Activated naive CD4-positive, alpha-beta T cell treated with anti-CD3 and anti-CD28 coated beads, Interleukin-2, amount 10 ng/mL, durations not matched to agents 7 days and 5 days (primary cell): ENCODE results near the gene OLFM2.
"Not testable (repeated sequence)": the region's sequence is repeated elsewhere in the genome, so short reads cannot be mapped to it uniquely, and the experiment has no call there.

ENCODE experiments used
- CTCF ChIA-PET: fragments of 350-600 bp; sonication (Branson Sonifier 250); formaldehyde crosslinking; loops from one replicate; lab custom pipeline; 2021; ENCODE audit warnings: antibody characterized with exemption; lab: Charles Lee
- DNase-seq: peaks from one replicate; pipeline ENCODE4 v3.0.0-alpha.2; 2020
- H3K27ac Mint-ChIP-seq: one replicate; pipeline ENCODE4 v1.8.0; 2021; ENCODE audit warnings: mild to moderate bottlenecking, moderate library complexity, mixed read lengths
- H3K27me3 Mint-ChIP-seq: one replicate; pipeline ENCODE4 v1.8.0; 2021; ENCODE audit warnings: mild to moderate bottlenecking, mixed read lengths
- H3K36me3 Mint-ChIP-seq: one replicate; pipeline ENCODE4 v1.8.0; 2021; ENCODE audit warnings: mixed read lengths
- H3K4me1 Mint-ChIP-seq: one replicate; pipeline ENCODE4 v1.8.0; 2021; ENCODE audit warnings: mixed read lengths
- H3K4me3 Mint-ChIP-seq: one replicate; pipeline ENCODE4 v1.8.0; 2021; ENCODE audit warnings: mild to moderate bottlenecking, moderate library complexity, mixed read lengths
- H3K9me3 Mint-ChIP-seq: one replicate; pipeline ENCODE4 v1.8.0; 2021; ENCODE audit warnings: mixed read lengths

OLFM2 gene

DNA sequence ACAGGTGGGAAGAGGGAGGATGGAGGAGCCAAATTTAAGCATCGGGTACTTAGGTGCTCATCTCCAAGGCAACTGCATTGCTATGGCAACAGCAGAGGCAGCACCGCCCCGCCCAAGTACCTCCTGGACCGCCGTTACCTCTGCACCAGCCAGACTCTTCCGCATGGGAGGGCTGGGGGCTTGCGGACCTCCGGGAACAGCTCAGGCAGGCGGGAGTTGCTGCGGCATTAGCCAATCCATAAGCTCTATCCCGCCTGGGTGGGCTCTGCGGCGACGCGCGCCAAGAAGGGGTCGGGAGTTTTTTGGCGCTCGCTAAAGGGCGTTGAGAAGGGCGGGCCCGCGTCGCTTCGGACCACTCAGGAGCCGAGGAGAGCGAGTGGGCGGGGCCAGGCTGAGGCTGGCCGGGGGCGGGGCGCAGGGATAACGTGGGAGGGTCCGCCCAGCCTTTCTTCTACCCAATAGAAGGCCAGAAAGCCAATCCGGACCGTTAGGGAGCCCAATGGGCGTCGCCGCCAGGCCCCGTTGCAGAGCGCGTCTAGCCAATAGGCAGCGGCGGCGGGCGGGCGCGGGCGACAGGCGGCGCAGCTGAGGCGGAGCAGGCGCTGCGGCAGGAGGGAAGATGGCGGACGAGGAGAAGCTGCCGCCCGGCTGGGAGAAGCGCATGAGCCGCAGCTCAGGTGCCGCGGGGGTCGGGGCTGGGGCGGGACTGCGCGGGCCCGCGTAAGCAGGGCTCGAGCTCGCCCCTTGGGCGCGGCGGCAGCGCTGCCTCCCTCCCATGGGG, 101.4 kb downstream of the OLFM2 start, which contains the start of gene PIN1:
Gene PIN1 (plus strand): TSS at position 593 of the 781 bp plus-strand sequence. CDS start 27 bp downstream, at position 620.
- CTCF ChIA-PET, result interaction anchor here (0.6 to 1.2 kb wide), 3 partner anchors 23 to 209 kb away, joined by 3 read pairs; no protein-coding TSS in a partner anchor
- Mint-ChIP-seq H3K36me3 (peaks cover 25% of the 10 kb centered on the region), H3K4me3 (peak within 1 kb of the TSS; percentile 92), H3K4me1 (peaks cover 34% of the 10 kb centered on the region), H3K27ac (peak within 1 kb of the TSS; percentile 90), H3K9me3 (no peaks in the 10 kb centered on the region), H3K27me3 (no peaks in the 10 kb centered on the region)
- peak; percentile 99 for DNase-seq

DNA sequence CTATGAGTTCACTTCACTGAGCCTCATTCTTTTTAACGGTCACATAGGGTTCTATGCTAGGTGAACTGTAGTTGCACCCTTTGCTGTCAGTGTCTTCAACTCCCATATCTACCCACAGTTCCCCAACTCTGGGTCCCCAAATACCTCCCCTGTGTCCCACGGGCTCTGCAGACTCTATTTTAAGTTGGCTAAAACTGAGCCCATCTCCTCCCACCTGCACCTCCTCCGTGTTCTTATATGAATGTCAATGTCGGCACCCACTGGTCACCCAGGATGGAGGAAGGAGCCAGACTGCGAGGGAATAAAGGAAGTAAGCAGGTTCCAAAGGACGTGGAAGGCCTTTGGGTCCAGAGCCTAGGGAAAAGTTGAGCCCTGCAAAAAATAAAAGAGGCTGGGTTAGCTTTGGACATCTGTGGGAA, 102.0 kb downstream of the OLFM2 start:
- CTCF ChIA-PET, result interaction anchor here (0.6 to 1.2 kb wide), 2 partner anchors 23 to 208 kb away, joined by 3 read pairs; no protein-coding TSS in a partner anchor
- Mint-ChIP-seq H3K27me3 (no peaks in the 10 kb centered on the region), H3K27ac (peak overlapping the region; percentile 90), H3K36me3 (peaks cover 25% of the 10 kb centered on the region), H3K9me3 (no peaks in the 10 kb centered on the region), H3K4me1 (peaks cover 39% of the 10 kb centered on the region), H3K4me3 (peak overlapping the region; percentile 92)
- no peak for DNase-seq

DNA sequence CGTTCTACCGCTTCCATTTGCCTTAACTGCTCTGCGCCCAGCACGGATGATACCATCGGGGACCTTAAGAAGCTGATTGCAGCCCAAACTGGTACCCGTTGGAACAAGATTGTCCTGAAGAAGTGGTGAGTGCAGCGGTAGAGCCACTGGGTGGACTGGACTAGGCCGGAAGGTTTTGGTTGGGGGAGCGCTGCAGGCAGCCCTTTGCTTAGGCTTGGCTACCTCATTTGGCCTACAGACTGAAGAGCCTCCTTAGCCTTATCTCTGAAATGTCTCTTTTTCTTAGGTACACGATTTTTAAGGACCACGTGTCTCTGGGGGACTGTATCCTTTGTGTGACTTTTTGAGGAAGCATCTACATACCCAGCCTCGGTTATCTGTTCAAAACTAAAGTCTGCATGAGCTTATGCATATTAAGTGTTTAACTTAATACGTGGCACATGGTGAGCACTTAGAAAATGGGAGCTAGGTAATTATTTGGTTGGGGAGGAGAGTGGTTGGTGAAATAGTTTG, 107.7 kb downstream of the OLFM2 start:
- Mint-ChIP-seq H3K9me3 (no peaks in the 10 kb centered on the region), H3K4me3 (peak overlapping the region; percentile 100), H3K36me3 (peaks cover 30% of the 10 kb centered on the region), H3K27ac (peak overlapping the region; percentile 99), H3K4me1 (peaks cover 37% of the 10 kb centered on the region), H3K27me3 (no peaks in the 10 kb centered on the region)
- DNase-seq, result no peak
- CTCF ChIA-PET, result interaction anchor here (0.9 kb wide), 1 partner anchor 200 kb away, joined by 3 read pairs; no protein-coding TSS in a partner anchor

DNA sequence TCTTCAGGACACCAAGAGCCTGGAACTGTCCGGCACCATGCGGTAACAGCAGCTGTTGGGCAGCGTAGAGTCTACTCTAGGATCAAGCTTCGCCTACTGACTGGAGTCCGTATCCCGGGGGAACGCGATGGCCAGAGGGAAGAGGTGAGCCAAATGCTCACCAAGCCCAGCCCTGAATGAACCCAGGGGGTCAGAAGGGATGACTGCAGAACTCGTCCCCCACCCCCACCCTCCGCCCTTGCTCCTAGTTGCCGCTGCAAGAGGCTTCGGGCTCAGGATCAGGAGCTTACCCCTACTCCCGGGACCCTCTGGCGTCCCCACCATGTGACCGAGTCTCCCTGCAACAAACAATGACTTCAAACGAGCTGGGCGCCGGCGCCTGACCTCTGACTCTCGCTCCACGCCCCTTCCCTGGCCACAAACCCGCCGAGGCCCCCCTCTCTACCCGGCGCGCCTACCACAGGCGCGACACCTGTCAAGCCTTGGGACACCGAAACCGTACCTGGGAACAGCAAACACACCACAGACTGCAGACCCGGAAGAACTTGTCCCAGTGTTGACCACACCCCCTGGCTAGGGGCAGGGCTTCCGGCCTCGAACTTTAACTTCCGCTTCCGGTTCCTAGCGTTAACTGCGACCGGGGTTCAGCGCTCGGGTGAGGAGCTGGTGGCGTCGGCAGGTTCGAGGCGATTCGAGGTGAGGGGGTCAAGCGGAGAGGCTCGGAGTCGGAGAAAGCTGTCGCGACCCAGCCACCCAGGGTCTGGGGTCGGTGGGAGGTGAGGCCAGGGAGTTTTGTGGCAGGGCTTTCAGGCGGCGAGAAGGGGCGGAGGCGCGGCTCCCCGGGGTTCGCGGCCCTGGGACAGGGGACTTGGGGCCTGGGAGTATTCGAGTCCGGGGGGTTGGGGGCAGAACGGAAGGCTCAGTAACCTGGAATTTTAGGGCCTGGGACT, 108.8 kb downstream of the OLFM2 start, which contains the start of gene UBL5:
Gene UBL5 (plus strand): TSS at position 630 of the 950 bp plus-strand sequence. CDS start 420 bp downstream, outside the sequence.
- Mint-ChIP-seq H3K4me1 (peaks cover 37% of the 10 kb centered on the region), H3K4me3 (peak within 1 kb of the TSS; percentile 100), H3K27ac (peak within 1 kb of the TSS; percentile 99), H3K9me3 (no peaks in the 10 kb centered on the region), H3K36me3 (peaks cover 30% of the 10 kb centered on the region), H3K27me3 (no peaks in the 10 kb centered on the region)
- DNase-seq, result peak; percentile 94
- CTCF ChIA-PET, result no interaction called here

DNA sequence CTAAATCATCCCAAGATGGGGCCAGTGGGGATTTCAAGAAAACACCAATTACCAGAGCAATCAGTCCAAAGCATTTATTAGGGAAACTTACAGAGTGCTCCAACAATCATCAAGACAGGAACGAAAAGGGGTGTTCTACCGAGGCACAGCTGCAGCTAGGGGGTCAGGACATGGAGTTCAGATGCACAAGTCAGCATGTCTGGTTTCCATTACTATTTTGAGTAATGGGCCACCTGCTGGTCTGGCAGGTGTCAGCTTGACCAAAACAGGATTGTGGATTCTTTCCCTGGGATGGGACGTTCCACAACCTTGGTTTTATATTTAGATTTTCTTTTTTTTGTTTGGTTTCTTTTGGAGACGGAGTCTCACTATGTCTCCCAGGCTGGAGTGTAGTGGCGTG, 112.5 kb downstream of the OLFM2 start:
- no peaks in the 10 kb centered on the region for H3K9me3 Mint-ChIP-seq
- no peak for DNase-seq
- H3K27ac Mint-ChIP-seq, result no peak overlapping the region
- H3K27me3 Mint-ChIP-seq, result no peaks in the 10 kb centered on the region
- peaks cover 37% of the 10 kb centered on the region for H3K4me1 Mint-ChIP-seq
- CTCF ChIA-PET, result no interaction called here
- no peak overlapping the region for H3K4me3 Mint-ChIP-seq
- H3K36me3 Mint-ChIP-seq, result peaks cover 13% of the 10 kb centered on the region

DNA sequence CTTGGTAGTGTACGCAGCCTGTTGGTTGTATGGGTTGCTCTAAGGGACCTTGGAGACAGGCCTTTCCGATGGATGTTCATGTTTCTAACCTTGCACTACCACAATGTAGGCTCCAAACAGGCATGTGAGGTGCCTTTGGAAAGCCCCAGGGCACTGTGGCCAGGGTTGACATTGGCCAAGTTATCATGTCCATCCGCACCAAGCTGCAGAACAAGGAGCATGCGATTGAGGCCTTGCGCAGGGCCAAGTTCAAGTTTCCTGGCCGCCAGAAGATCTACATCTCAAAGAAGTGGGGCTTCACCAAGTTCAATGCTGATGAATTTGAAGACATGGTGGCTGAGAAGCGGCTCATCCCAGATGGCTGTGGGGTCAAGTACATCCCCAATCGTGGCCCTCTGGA, 116.3 kb downstream of the OLFM2 start:
- peak overlapping the region; percentile 95 for H3K27ac Mint-ChIP-seq
- H3K4me1 Mint-ChIP-seq, result peaks cover 33% of the 10 kb centered on the region
- DNase-seq, H3K9me3 Mint-ChIP-seq, CTCF ChIA-PET, H3K27me3 Mint-ChIP-seq: not testable (repeated sequence)
- peaks cover 25% of the 10 kb centered on the region for H3K36me3 Mint-ChIP-seq
- peak overlapping the region; percentile 84 for H3K4me3 Mint-ChIP-seq

DNA sequence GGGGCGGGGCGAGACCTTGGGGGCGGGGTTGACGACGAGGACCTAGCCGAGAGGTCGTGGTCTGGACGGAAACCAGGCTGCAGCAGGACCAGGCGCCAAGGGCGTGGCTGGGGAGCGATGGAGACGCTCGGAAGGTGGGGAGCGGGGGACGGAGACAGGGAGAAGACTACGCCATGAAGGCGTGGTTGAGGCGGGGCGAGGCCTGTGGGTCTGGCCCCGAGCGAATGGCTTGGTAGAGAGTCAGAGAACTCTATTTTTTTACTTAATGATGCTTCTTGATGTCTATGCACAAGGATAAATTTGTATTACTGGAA, 116.8 kb downstream of the OLFM2 start:
- H3K27ac Mint-ChIP-seq, result peak overlapping the region; percentile 95

DNA sequence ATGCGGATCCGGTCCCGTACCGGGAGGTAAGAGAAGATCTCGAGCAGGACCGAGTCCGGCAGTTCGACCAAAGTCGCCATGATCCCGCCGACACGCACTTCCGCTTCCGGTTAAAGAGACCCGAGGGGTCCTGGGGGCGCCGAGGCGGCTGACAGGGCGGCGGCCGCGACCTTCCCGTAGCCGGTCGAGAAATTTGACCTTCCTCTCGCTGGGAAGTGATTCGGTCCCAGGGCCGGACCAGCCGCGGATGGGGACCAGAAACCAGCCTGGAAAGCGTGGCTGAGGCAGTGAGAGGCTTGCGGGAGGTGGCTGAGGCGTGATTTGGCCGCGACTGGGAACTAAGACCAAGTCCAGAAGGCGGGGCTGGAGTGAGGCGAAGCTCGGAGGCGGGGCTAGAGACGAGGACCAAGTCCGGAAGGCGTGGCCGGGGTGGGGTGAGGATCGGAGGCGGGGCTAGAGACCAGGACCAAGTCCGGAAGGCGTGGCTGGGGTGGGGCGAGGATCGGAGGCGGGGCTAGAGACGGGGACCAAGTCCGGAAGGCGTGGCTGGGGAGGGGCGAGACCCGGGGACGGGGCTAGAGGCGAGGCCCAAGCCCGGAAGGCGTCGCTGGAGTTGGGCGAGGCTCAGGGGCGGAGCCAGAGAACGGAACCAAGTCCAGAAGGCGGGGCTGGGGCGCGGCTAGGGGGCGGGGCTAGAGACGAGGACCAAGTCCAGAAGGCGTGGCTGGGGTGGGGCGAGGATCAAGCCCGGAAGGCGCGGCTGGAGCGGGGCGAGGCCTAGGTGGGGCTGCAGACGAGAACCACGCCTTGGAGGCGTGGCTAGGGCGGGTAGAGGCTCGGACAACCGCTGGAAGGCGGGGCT, 117.3 kb downstream of the OLFM2 start, which contains the start of gene FBXL12:
Gene FBXL12 (minus strand): TSS at position 346 of the 862 bp plus-strand sequence. CDS start 266 bp downstream, at position 80.
- Mint-ChIP-seq H3K4me1 (peaks cover 33% of the 10 kb centered on the region), H3K36me3 (peaks cover 29% of the 10 kb centered on the region), H3K27me3 (no peaks in the 10 kb centered on the region), H3K4me3 (peak within 1 kb of the TSS; percentile 84), H3K9me3 (peaks cover 14% of the 10 kb centered on the region), H3K27ac (peak within 1 kb of the TSS; percentile 95)
- DNase-seq, result peak; percentile 100
- CTCF ChIA-PET, result no interaction called here

More for the DNA sequence above, 116.8 kb downstream of the OLFM2 start:
- no peaks in the 10 kb centered on the region for H3K27me3 Mint-ChIP-seq
- H3K4me3 Mint-ChIP-seq, result peak overlapping the region; percentile 84
- peaks cover 33% of the 10 kb centered on the region for H3K4me1 Mint-ChIP-seq
- peaks cover 29% of the 10 kb centered on the region for H3K36me3 Mint-ChIP-seq
- H3K9me3 Mint-ChIP-seq, result peaks cover 13% of the 10 kb centered on the region
- CTCF ChIA-PET, result no interaction called here
- no peak for DNase-seq

DNA sequence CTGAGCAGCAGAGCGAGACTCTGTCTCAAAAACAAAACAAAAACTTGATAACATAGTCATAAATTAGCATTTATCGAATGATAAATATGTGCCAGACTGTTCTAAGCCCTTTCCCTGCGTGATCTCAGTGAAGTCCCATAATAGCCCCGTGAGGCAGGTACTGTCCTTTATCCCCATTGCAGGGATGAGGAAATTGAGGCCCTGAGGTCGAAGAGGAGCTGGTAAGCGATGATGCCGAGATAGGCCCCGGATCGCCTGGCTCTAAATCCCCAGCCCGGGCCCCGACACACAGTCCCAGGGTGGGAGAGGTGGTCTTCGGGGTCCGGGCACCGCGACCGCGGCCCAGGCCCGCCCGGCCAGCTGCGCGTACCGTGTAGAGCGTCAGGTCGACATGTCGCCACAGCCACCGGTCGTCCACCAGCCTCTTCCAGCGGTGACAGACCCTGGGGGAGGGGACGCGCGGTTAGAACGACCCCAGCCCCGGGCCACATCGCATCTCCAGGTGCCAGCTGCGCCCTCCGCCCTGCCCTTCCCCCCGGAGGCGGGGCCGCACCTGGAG, 118.1 kb downstream of the OLFM2 start:
- CTCF ChIA-PET, result no interaction called here
- peaks cover 32% of the 10 kb centered on the region for H3K36me3 Mint-ChIP-seq

DNA sequence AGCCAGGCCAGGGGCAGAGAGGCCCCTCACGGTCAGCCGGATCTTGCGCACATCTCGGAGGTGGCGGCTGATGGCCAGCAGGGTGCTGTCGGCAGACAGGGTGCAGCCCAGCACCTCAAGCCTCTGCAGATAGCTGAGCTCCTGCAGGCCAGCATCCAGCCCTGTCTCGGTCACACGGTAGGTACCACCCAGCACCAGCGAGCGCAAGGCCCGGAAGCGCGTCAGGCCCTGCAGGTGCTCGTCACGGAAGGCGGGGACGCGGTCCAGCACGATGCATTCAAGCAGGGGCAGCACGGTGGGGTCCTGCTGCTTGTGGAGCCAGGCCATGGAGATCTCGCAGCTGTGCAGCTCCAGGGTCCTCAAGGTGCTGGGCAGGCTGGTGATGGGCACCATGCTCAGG, 125.2 kb downstream of the OLFM2 start:
- Mint-ChIP-seq H3K27ac (peak overlapping the region; percentile 52), H3K36me3 (peaks cover 40% of the 10 kb centered on the region), H3K27me3 (no peaks in the 10 kb centered on the region), H3K9me3 (peaks cover 10% of the 10 kb centered on the region), H3K4me1 (peaks cover 26% of the 10 kb centered on the region), H3K4me3 (no peak overlapping the region)
- DNase-seq, result no peak
- CTCF ChIA-PET, result no interaction called here

More for the DNA sequence above, 118.1 kb downstream of the OLFM2 start:
- no peaks in the 10 kb centered on the region for H3K27me3 Mint-ChIP-seq
- H3K4me3 Mint-ChIP-seq, result peak overlapping the region; percentile 84
- H3K9me3 Mint-ChIP-seq, result peaks cover 16% of the 10 kb centered on the region
- peak overlapping the region; percentile 95 for H3K27ac Mint-ChIP-seq
- peaks cover 33% of the 10 kb centered on the region for H3K4me1 Mint-ChIP-seq
- no peak for DNase-seq

DNA sequence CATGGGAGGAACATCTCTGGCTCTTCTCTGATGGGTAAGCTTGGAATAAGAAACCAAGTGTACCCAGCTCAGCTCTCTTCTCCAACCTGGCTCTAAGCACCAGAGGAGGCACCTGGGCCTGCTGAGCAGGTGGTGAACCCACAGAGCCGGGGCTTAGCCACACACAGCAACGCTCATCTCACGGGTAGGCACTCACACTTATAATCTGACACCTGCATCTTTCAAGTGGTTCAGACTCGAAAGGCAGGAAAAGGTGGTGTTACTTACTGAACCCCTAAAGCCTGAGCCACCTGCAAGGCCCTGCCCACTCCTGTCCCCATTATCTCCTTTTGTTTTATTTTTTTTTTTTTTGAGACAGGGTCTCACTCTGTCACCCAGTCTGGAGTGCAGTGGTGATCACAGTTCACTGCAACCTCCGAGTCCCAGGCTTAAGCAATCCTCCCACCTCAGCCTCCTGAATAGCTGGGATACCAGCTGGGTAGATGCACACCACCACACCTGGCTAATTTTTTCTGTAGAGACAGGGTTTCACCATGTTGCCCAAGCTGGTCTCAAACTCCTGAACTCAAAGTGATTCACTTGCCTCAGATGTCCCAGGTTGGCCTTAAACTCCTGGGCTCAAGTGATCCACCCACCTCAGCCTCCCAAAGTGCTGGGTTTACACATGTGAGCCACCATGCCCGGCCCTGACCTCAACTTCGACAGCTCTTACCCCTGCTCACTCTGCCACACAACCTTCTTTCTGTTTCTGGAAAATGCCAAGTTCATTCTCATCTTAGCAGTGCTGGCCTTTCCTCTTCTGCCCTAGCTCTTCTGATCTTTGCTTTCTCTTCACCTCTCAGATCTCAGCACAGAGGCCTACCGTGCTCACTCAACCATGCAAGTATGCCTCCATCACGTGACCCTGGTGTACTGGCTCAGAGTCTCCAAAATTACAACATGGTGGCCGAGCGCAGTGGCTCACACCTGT, 127.2 kb downstream of the OLFM2 start:
- Mint-ChIP-seq H3K4me3 (no peak overlapping the region), H3K9me3 (peaks cover 3% of the 10 kb centered on the region), H3K36me3 (peaks cover 31% of the 10 kb centered on the region), H3K4me1 (peaks cover 26% of the 10 kb centered on the region), H3K27me3 (no peaks in the 10 kb centered on the region), H3K27ac (peak overlapping the region; percentile 87)
- CTCF ChIA-PET, result no interaction called here
- DNase-seq, result peak; percentile 72

DNA sequence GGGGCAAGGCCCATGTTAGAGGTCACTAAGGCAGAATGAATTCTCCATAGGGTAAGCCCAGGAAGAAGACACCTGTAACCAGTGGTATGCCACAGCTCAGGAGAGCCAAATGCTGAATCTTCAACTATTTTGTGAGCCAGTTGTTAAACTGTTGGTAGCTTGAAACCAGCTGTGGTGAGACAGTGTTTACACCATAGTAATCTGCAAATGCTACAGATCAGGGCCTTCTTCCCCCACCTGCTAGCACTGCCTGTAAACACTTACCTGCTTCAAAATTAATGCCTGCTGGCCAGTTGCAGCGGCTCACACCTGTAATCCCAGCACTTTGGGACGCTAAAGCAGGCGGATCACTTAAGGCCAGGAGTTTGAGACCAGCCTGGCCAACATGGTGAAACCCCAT, 129.5 kb downstream of the OLFM2 start:
- DNase-seq, result no peak
- Mint-ChIP-seq H3K27me3 (no peaks in the 10 kb centered on the region), H3K9me3 (no peaks in the 10 kb centered on the region), H3K36me3 (peaks cover 27% of the 10 kb centered on the region), H3K4me3 (no peak overlapping the region), H3K27ac (peak overlapping the region; percentile 52), H3K4me1 (peaks cover 26% of the 10 kb centered on the region)
- CTCF ChIA-PET, result no interaction called here
